Measurements from ENCODE around the gene CHRNE.
A peak's percentile ranks its signal among the peaks of the same experiment; 100 is the strongest.
"Not testable (repeated sequence)": the region's sequence is repeated elsewhere in the genome, so short reads cannot be mapped to it uniquely, and the experiment has no call there.

CHRNE gene

GRCh38 chr17:4939796-4940554, 37.1 kb upstream of the CHRNE start, which contains the start of the genes RNF167 and SLC25A11:
TSS of gene RNF167 (plus strand) at chr17:4940268. CDS start at chr17:4940910, 642 bp downstream.
TSS of gene SLC25A11 (minus strand) at chr17:4940046. CDS start at chr17:4939910, 136 bp downstream.
- peak; percentile 73 to 100 (median 95) for DNase-seq

- DNase-seq, result peak in 5 of 58 donors; percentile 55 to 72 (median 56)
These were observed 36.6 kb upstream of the CHRNE start for GRCh38 chr17:4939546-4939795.

- no peak for DNase-seq
These were observed 36.0 kb upstream of the CHRNE start for GRCh38 chr17:4938688-4939545.

- no peak for DNase-seq
These were observed 35.2 kb upstream of the CHRNE start for GRCh38 chr17:4938069-4938491.

GRCh38 chr17:4937553-4937952, 34.7 kb upstream of the CHRNE start:
- no peak for DNase-seq

GRCh38 chr17:4936436-4936835, 33.5 kb upstream of the CHRNE start:
- no peak for DNase-seq

- no peak for DNase-seq
These were observed 32.8 kb upstream of the CHRNE start for GRCh38 chr17:4935650-4936049.

GRCh38 chr17:4934173-4934979, 31.5 kb upstream of the CHRNE start:
- no peak for DNase-seq

- DNase-seq, result no peak
These were observed 30.7 kb upstream of the CHRNE start for GRCh38 chr17:4933646-4934045.

- no peak for DNase-seq
These were observed 29.9 kb upstream of the CHRNE start for GRCh38 chr17:4932756-4933155.

GRCh38 chr17:4931963-4932362, 29.1 kb upstream of the CHRNE start, which contains the start of gene GP1BA:
TSS of gene GP1BA (plus strand) at chr17:4932277. CDS start at chr17:4932605, 328 bp downstream.
- DNase-seq, result no peak

- DNase-seq, result no peak
These were observed 26.0 kb upstream of the CHRNE start for GRCh38 chr17:4928881-4929280.

GRCh38 chr17:4926577-4927335, 23.9 kb upstream of the CHRNE start:
- DNase-seq, result not testable (repeated sequence)

- no peak for DNase-seq
These were observed 18.4 kb upstream of the CHRNE start for GRCh38 chr17:4921320-4921719.

- DNase-seq, result no peak
These were observed 17.6 kb upstream of the CHRNE start for GRCh38 chr17:4920351-4921048.

- no peak for DNase-seq
These were observed 16.7 kb upstream of the CHRNE start for GRCh38 chr17:4919511-4920047.

GRCh38 chr17:4914551-4914950, 11.7 kb upstream of the CHRNE start:
- DNase-seq, result not testable (repeated sequence)

- no peak for DNase-seq
These were observed 11.1 kb upstream of the CHRNE start for GRCh38 chr17:4913994-4914393.

- peak in 55 of 58 donors; percentile 23 to 89 (median 70) for DNase-seq
These were observed 6.0 kb upstream of the CHRNE start for GRCh38 chr17:4908711-4909496.
